ENCODE measurements around the gene STUB1.

DNA sequence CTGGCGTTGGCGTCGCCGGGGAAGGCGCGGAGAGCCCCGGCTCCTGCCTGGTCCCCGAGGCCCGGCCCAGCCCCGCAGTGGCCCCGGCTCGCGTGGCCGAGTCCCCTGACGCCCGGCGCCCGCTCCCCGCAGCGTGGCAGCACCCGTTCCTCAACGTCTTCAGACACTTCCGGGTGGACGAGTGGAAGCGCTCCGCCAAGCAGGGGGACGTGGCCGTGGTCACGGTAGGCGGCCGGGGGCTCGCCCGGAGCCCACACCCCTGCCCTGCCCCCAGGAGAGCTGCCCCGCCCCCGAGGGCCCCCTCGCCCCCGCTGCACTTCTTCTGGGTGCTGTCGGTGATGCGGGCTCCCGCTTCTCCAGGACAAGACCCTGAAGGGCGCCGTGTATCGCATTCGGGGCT, 30.6 kb upstream of the STUB1 start:
- TF ChIP-seq RAD21 (IDR thresholded peaks at IDR 0.05; ENCODE audit: low read depth), result no peak
- TF ChIP-seq, protein P1, sequence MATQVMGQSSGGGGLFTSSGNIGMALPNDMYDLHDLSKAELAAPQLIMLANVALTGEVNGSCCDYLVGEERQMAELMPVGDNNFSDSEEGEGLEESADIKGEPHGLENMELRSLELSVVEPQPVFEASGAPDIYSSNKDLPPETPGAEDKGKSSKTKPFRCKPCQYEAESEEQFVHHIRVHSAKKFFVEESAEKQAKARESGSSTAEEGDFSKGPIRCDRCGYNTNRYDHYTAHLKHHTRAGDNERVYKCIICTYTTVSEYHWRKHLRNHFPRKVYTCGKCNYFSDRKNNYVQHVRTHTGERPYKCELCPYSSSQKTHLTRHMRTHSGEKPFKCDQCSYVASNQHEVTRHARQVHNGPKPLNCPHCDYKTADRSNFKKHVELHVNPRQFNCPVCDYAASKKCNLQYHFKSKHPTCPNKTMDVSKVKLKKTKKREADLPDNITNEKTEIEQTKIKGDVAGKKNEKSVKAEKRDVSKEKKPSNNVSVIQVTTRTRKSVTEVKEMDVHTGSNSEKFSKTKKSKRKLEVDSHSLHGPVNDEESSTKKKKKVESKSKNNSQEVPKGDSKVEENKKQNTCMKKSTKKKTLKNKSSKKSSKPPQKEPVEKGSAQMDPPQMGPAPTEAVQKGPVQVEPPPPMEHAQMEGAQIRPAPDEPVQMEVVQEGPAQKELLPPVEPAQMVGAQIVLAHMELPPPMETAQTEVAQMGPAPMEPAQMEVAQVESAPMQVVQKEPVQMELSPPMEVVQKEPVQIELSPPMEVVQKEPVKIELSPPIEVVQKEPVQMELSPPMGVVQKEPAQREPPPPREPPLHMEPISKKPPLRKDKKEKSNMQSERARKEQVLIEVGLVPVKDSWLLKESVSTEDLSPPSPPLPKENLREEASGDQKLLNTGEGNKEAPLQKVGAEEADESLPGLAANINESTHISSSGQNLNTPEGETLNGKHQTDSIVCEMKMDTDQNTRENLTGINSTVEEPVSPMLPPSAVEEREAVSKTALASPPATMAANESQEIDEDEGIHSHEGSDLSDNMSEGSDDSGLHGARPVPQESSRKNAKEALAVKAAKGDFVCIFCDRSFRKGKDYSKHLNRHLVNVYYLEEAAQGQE (IDR thresholded peaks at IDR 0.05; ENCODE audit: low read depth), result no peak

All from Ishikawa (cell line).